Activated CD4-positive, alpha-beta T cell treated with anti-CD3 and anti-CD28 coated beads, Interleukin-2, amount 50 U/mL, for 24 hours (primary cell): ENCODE results near the gene UPF1.

Experiments
- DNase-seq, 2 donors: peaks; one replicate each; pipeline ENCODE4 v3.0.0-alpha.2; 2020; ENCODE audit warnings: low read depth in 1 of 2, low spot score in 1 of 2

The UPF1 gene

GRCh38 chr19:18834644-18834984 is 2.9 kb downstream of the UPF1 start:
- DNase-seq, result no peak

- DNase-seq, result no peak
Observed at GRCh38 chr19:18839465-18840287, 7.9 kb downstream of the UPF1 start.

GRCh38 chr19:18840288-18841267 is 8.8 kb downstream of the UPF1 start:
- DNase-seq, result no peak

- DNase-seq, result no peak
Observed at GRCh38 chr19:18841400-18841799, 9.6 kb downstream of the UPF1 start.

GRCh38 chr19:18842166-18842565 is 10.4 kb downstream of the UPF1 start:
- DNase-seq, result no peak

- DNase-seq, result no peak
Observed at GRCh38 chr19:18843960-18844359, 12.2 kb downstream of the UPF1 start.

- DNase-seq, result no peak
Observed at GRCh38 chr19:18844806-18845329, 13.1 kb downstream of the UPF1 start.

GRCh38 chr19:18845961-18846360 is 14.2 kb downstream of the UPF1 start:
- DNase-seq, result no peak

- peak; percentile 32 to 49 for DNase-seq
Observed at GRCh38 chr19:18846862-18847548, 15.2 kb downstream of the UPF1 start.

- DNase-seq, result no peak
Observed at GRCh38 chr19:18847549-18848463, 16.0 kb downstream of the UPF1 start.

GRCh38 chr19:18848878-18849661 is 17.3 kb downstream of the UPF1 start:
- DNase-seq, result no peak

- no peak for DNase-seq
Observed at GRCh38 chr19:18849838-18850400, 18.2 kb downstream of the UPF1 start.

- DNase-seq, result no peak
Observed at GRCh38 chr19:18850471-18851375, 19.0 kb downstream of the UPF1 start.

GRCh38 chr19:18851673-18852325 is 20.0 kb downstream of the UPF1 start:
- no peak for DNase-seq

GRCh38 chr19:18852648-18853047 is 20.9 kb downstream of the UPF1 start:
- DNase-seq, result no peak

- DNase-seq, result no peak
Observed at GRCh38 chr19:18853755-18854427, 22.1 kb downstream of the UPF1 start.

- DNase-seq, result no peak
Observed at GRCh38 chr19:18854982-18855381, 23.2 kb downstream of the UPF1 start.
